SK-N-MC (cell line): ENCODE measurements around the gene TEX51.

Source experiments
- EZH2 ChIP-seq: fragments of 200-600 bp; sonication (generic); IDR thresholded peaks from one replicate; pipeline ENCODE4 v1.6.1; 2017; ENCODE audit warnings: antibody characterized with exemption
- FOXP2 ChIP-seq: optimal IDR thresholded peaks from 2 replicates; pipeline ENCODE3; 2011; ENCODE audit warnings: mild to moderate bottlenecking, moderate library complexity; ENCODE audit not compliant: insufficient read depth; ENCODE audit errors: extremely low read length, control extremely low read depth
- POLR2AphosphoS5 ChIP-seq: IDR thresholded peaks from 2 replicates; pipeline ENCODE4 v1.6.1; 2012; ENCODE audit warnings: mild to moderate bottlenecking, low read depth, low read length, borderline replicate concordance

DNA sequence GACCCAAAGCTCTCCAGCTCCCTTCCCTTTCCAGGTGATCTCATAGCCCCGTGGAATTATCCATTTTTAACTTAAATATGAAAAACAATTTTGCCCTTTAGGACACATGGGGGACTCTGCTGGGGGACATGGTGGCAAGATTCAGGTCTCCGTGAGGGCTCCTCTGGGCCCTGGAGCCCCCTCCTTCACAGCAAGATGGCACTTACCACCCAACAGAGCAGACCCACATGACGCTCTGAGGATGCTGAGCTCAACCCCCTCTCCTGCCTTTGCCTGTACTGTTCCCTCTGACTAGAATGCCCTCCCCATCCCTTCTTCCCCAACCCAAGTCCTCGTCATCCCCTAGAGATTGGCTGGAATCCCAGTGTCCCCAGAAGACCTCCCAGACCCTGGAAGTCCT is 17.2 kb downstream of the TEX51 start:
- TF ChIP-seq EZH2 (no peak), POLR2AphosphoS5 (no peak), FOXP2 (no peak)
